CD4-positive, alpha-beta T cell treated with Interleukin-10 for 1 hour (primary cell): Measurements from ENCODE around the gene EME2.
"Not testable (repeated sequence)": the region's sequence is repeated elsewhere in the genome, so short reads cannot be mapped to it uniquely, and the experiment has no call there.

Experiments used
- DNase-seq: peaks from one replicate; pipeline ENCODE4 v3.0.0-alpha.2; 2020

EME2 gene, protein sequence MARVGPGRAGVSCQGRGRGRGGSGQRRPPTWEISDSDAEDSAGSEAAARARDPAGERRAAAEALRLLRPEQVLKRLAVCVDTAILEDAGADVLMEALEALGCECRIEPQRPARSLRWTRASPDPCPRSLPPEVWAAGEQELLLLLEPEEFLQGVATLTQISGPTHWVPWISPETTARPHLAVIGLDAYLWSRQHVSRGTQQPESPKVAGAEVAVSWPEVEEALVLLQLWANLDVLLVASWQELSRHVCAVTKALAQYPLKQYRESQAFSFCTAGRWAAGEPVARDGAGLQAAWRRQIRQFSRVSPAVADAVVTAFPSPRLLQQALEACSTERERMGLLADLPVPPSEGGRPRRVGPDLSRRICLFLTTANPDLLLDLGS

DNA sequence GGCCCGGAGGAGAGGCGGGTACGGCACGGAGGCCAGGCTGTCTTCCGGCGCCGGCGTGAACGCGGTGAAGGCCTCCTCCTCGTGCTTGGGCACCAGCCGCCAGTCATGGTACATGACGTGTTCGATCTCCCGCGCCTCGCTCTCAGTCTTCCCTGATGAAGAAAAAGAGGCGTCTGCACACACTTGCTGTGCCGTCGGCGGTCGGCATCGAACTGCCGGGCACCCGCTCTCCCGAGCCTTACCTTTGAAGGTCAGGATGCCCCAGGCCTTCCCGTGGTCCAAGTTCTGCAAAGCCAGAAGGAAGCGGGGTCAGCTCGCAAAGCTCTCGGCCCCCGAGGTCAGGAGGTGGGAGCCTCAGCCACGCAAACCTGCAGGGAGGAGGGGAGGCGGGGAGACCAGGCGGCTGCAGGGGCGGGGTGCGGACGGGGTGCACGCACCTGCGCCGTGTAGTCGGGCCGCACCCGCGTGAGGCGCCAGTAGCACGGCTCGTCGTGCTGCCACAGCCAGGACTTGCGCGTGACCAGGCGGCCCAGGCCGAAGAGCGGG is at the start of gene EME2:
Gene EME2, plus strand, starts transcription at position 449 of the 546 bp plus-strand sequence. CDS start 418 bp downstream, outside the sequence.
- peak; percentile 35 for DNase-seq

- peak; percentile 59 for DNase-seq
Measured at GRCh38 chr16:1723450-1724147, 49.0 kb upstream of the EME2 start.

DNA sequence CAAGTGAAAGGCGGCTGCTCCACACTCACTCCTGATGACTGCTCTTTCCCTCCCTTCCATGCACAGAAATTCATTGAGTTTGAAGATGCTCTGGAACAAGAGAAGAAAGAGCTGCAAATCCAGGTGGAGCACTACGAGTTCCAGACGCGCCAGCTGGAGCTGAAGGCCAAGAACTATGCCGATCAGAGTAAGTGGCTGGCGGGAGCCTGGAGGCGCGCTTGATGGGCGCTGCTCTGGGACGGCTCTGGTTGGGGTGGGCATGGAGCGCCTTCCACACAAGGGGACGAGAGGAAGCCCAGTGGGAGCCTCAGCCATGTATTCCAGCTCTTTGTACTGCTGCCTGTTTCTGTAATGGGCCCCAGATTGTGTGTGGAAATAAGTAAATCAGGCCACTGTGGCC is 48.1 kb upstream of the EME2 start:
- DNase-seq, result no peak

GRCh38 chr16:1726661-1727502 is 45.7 kb upstream of the EME2 start:
- no peak for DNase-seq

DNA sequence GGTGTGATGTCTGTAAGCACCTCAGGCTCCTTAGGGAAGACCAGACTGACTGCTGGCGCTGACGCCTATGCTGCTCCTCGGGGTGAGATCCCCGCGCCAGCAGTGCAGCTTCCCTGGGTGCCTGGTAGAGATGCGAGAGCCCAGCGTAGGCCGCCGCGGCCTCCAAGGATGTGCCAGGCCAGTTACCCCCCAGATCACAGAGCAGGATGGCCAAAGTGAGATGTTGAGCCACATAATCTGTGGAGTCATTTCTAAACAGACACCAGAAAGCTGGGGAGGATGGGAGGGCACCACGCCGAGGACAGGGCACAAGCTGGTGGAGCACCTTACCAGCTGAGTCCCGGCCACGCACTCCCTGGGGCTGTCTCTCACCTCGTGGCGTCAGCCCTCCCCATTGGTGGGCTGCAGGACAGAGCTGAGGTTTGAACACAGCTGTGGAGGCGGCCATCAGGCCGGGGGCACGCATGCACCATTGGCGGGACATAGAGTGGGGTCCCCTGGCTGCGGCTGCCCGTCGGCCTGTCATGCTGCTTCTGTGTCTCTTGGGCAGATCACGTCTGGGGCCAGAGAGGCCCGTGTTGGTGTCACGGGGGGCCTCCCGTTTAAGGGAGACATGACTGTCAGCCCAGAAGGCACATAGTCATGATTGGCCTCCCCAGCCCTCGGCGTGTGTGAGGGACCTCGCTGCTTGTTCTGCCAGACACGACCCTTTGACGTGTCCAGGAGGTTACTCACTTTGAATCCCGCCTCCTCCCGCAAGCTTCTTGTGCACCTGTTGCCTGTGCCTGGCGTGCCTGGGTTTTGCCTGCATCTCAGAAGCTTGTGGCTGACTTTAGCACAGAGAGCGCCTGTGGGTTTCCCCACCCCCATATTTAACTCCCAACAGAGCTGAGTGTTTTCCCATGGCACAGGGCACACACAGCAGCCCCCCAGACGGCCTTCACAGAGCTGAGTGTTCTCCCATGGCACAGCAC is 44.7 kb upstream of the EME2 start:
- DNase-seq, result no peak

- no peak for DNase-seq
Measured at GRCh38 chr16:1729026-1729425, 43.6 kb upstream of the EME2 start.

GRCh38 chr16:1729445-1729844 is 43.2 kb upstream of the EME2 start:
- DNase-seq, result no peak

GRCh38 chr16:1731073-1731472 is 41.5 kb upstream of the EME2 start:
- no peak for DNase-seq

- no peak for DNase-seq
Measured at GRCh38 chr16:1731603-1732002, 41.0 kb upstream of the EME2 start.

- DNase-seq, result no peak
Measured at GRCh38 chr16:1732071-1732470, 40.5 kb upstream of the EME2 start.

GRCh38 chr16:1732551-1732987 is 40.0 kb upstream of the EME2 start:
- DNase-seq, result not testable (repeated sequence)

DNA sequence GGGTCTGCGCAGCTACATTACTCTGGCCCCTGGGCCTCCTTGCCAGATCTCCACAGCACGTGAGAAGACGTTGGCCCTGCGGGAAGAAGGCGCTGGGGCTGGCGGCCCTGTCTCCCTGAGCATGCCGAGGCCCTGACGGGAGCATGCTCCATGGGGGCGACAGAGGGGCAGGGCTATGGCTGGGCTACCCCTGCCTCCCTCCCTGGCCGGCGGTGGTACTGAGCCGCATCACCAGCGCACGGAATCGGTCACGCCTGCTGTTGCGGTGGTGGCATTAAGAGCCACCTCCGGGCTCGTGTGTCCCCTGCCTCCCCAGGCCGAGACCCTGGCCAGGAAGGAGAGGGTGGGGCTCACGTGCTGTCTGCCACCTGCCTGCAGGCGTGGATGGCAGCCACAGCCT is 38.5 kb upstream of the EME2 start:
- no peak for DNase-seq

DNA sequence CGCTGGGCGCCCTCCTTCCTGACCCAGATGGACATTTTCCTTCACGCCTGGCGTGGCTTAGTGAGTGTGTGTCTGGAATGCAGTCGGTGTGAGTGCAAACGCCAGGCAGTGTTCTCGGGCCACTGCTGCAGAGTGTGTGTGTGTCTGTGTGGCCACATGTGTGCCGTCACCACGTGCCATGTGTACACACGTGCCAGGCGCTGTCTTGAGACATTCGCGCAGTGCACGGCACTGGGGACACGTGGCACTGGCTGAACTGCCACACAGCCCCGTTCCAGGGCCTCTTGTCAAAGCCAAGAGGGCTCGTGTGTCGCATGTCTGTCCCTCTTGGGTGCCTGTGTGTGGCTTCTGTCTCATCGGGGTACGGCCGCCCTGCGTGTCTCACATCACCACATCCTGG is 37.8 kb upstream of the EME2 start:
- DNase-seq, result no peak

- DNase-seq, result no peak
Measured at GRCh38 chr16:1740234-1740633, 32.4 kb upstream of the EME2 start.

DNA sequence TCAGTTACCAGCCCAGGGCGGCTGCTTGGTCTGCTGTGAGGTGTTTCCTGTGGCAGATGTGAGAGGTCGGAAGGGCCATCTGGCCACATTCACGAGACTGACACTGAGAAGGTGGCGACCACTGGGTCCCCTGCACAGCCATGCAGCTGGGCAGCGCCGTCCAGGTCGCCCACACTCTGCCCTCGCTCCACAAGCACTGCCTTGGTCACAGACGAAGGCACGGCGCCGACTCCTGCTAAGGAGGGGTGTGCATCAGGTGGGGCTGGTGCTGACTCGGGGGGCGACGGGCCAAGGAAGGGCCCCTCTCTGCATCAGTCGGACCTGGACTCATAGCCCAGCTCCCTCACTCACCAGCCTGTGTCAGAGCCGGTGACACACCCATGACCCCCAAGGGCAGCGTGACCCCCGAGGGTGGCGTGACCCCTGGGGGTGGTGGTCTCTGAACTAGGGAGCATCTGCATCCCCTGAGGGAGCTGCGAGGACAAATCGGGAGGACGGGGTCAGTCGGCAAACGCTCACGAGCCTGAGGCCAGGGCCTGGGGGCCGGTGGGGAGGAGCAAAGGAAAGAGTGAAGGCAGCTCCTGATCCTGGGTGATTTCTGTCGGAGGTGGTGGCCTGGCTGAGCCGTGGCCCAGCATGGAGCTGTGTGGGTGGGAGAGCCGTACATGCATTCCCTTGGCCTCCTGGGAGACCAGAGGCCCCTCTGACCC is 31.7 kb upstream of the EME2 start:
- DNase-seq, result no peak

GRCh38 chr16:1741553-1742165 is 31.0 kb upstream of the EME2 start:
- no peak for DNase-seq

DNA sequence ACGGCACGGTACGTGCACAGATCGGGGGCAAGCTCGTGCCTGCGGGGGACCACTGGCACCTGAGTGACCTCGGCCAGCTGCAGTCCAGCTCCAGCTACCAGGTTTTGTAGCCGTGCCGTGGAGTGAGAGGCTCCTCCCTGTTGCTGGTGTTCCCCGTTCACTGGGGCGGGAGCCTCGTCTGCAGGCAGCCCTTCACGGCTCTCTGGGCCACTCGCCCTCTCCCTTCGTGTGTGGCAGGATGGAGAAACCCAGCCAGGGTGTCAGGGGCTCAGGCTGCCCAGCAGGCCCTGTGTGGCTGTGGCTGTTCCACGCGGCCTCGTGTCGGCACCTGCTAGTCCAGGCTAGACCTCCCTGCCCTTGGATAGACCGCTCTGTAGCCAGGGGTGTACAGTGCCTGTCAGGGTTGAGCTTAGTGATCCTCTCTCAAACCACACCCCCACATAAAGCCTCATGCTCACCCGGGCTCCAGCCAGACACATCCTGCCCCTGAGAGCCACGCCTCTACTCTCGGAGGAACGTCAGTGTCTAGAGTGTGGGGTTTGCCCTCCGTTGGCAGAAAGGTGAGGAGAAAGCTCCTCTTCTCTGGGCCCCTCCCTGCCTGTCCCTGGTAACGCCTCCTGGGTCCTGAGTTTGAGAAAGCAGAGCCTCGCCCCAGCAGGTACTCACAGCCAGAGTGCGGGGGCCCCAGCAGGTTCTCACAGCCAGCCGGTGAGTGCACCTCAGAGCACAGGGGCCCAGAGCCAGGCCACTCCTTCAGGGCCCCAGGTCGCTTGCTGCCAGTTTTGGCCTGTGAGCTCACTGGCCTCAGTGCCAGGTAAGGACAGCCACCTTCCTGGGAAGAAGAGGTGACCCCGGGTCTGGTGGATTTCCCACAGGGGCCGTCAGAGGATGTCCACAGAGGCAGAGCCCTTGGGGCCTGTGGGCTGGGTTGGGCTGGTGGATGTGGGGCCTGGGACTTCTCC is 29.0 kb upstream of the EME2 start:
- DNase-seq, result no peak

- no peak for DNase-seq
Measured at GRCh38 chr16:1744338-1744840, 28.2 kb upstream of the EME2 start.

GRCh38 chr16:1745181-1745899 is 27.3 kb upstream of the EME2 start:
- DNase-seq, result no peak
